ENCODE measurements around the gene ISG20L2. TPM values are rescaled to one million over a fixed set of nuclear protein-coding genes. Genes with fewer than 3 reads are reported as not detected.

The ISG20L2 gene
- total and polyA plus RNA-seq, 2 donors (not counting 1 experiment from before 2014, with no cell fraction given) = 5.8 to 23.6 TPM

DNA sequence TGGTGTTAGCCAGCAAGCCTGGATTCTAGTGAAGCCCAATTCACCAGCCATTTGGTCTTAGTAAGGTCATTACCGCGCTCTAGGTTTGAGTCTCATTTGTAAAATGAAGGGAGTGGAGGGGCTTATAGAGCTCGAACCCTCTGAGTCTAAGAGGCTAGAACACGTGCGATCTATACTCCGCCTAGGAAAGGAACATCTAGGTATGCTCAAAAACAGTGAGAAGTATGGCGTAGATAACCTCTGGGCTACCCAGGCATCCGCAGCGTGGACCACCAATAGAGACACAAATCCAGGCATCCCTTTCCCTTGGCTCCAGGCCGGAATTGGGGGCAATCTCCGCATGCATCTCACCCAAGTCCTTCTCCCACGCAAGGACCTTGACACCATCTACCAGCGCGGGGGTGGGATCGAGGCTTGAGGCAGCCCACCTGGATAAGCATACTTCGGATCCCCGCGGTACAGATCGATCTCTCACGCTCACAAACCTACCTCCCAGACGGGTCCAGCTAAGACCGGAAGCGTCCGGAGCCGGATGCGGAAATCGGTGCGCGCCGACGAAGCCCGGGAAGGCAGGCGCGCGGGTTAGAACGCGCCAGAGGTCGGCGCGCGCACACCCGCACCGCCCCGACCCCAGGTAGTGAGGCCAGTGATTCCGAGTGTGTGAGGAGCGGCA is 504 bp downstream of the ISG20L2 start, which contains the start of gene METTL25B:
Gene METTL25B (plus strand): TSS at position 544 of the 673 bp plus-strand sequence. CDS start 636 bp downstream, outside the sequence.
- H2AFZ ChIP-seq (ENCODE audit: low read length) = peak within 1 kb of the TSS; percentile 86
- H3K9ac ChIP-seq (ENCODE audit: insufficient read depth, low read length) = peak within 1 kb of the TSS; percentile 99
- peak within 1 kb of the TSS; percentile 100 for H3K27ac ChIP-seq (ENCODE audit: insufficient read depth, low read length)
- peaks cover 24% of the 10 kb centered on the region for H3K4me1 ChIP-seq (ENCODE audit: control insufficient read depth, extremely low read depth, insufficient read depth, low read length)
- H3K4me3 ChIP-seq (replicated peaks in 1 of 4; ENCODE audit: control extremely low read depth in 1 of 4, insufficient read depth in 1 of 4, low read depth in 3 of 4, low read length in 4 of 4) = peak within 1 kb of the TSS; percentile 84 to 100 (median 94)
- no peaks in the 10 kb centered on the region for H3K27me3 ChIP-seq (ENCODE audit: control insufficient read depth, insufficient read depth, low read length)
- peaks cover 57% of the 10 kb centered on the region for H3K79me2 ChIP-seq (ENCODE audit: control insufficient read depth, insufficient read depth, low read length)
- peak; percentile 77 to 78 for DNase-seq (ENCODE audit: low read depth in 2 of 2)
- peaks cover 12% of the 10 kb centered on the region for H3K36me3 ChIP-seq (ENCODE audit: control insufficient read depth, insufficient read depth, low read length)
- peak within 1 kb of the TSS; percentile 97 for H3K4me2 ChIP-seq (ENCODE audit: extremely low read depth, insufficient read depth, low read length)
- no peaks in the 10 kb centered on the region for H3K9me3 ChIP-seq (ENCODE audit: control insufficient read depth, insufficient read depth, low read depth, low read length)
- TF ChIP-seq EZH2 (IDR thresholded peaks at IDR 0.05; ENCODE audit: low read length, missing control alignments) = no peak
- TF ChIP-seq, protein P1, sequence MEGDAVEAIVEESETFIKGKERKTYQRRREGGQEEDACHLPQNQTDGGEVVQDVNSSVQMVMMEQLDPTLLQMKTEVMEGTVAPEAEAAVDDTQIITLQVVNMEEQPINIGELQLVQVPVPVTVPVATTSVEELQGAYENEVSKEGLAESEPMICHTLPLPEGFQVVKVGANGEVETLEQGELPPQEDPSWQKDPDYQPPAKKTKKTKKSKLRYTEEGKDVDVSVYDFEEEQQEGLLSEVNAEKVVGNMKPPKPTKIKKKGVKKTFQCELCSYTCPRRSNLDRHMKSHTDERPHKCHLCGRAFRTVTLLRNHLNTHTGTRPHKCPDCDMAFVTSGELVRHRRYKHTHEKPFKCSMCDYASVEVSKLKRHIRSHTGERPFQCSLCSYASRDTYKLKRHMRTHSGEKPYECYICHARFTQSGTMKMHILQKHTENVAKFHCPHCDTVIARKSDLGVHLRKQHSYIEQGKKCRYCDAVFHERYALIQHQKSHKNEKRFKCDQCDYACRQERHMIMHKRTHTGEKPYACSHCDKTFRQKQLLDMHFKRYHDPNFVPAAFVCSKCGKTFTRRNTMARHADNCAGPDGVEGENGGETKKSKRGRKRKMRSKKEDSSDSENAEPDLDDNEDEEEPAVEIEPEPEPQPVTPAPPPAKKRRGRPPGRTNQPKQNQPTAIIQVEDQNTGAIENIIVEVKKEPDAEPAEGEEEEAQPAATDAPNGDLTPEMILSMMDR (conservative IDR thresholded peaks at IDR 0.05 in 1 of 2, IDR thresholded peaks at IDR 0.05 in 1 of 2; ENCODE audit: low read depth in 1 of 2, low read length in 2 of 2) = no peak
- H4K20me1 ChIP-seq (ENCODE audit: control insufficient read depth, extremely low read depth, insufficient read depth, low read length) = no peaks in the 10 kb centered on the region

DNA sequence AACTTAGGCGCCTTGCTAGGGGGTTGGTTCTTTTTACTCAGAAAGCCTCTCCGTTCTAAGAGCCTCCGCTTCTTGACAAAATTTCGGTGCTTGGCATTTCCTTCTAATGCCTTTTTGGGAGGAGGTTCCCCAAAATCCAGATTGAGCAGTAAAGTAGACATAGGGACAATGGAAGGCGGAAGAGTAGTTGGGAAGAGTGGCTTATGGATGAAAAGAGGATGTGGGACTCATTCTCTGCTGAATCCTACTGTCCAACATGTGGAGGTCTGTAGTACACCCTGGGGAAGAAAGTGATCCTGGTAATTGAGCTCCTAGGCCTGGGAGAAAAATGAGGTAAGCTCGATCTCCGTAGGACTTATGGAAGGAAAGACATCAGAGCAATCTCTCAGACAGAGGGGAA is 1.1 kb downstream of the ISG20L2 start:
- H3K79me2 ChIP-seq (ENCODE audit: control insufficient read depth, insufficient read depth, low read length) = peaks cover 57% of the 10 kb centered on the region
- H3K4me1 ChIP-seq (ENCODE audit: control insufficient read depth, extremely low read depth, insufficient read depth, low read length) = peaks cover 24% of the 10 kb centered on the region
- peak overlapping the region; percentile 97 for H3K4me2 ChIP-seq (ENCODE audit: extremely low read depth, insufficient read depth, low read length)
- TF ChIP-seq EZH2 (IDR thresholded peaks at IDR 0.05; ENCODE audit: low read length, missing control alignments) = no peak
- TF ChIP-seq, protein P1 (conservative IDR thresholded peaks at IDR 0.05 in 1 of 2, IDR thresholded peaks at IDR 0.05 in 1 of 2; ENCODE audit: low read depth in 1 of 2, low read length in 2 of 2) = no peak
- H2AFZ ChIP-seq (ENCODE audit: low read length) = no peak overlapping the region
- H3K9ac ChIP-seq (ENCODE audit: insufficient read depth, low read length) = peak overlapping the region; percentile 99
- DNase-seq (ENCODE audit: low read depth in 2 of 2) = no peak
- no peaks in the 10 kb centered on the region for H4K20me1 ChIP-seq (ENCODE audit: control insufficient read depth, extremely low read depth, insufficient read depth, low read length)
- peak overlapping the region; percentile 100 for H3K27ac ChIP-seq (ENCODE audit: insufficient read depth, low read length)
- H3K9me3 ChIP-seq (ENCODE audit: control insufficient read depth, insufficient read depth, low read depth, low read length) = no peaks in the 10 kb centered on the region
- H3K27me3 ChIP-seq (ENCODE audit: control insufficient read depth, insufficient read depth, low read length) = no peaks in the 10 kb centered on the region
- H3K36me3 ChIP-seq (ENCODE audit: control insufficient read depth, insufficient read depth, low read length) = peaks cover 15% of the 10 kb centered on the region
- H3K4me3 ChIP-seq (replicated peaks in 1 of 4; ENCODE audit: control extremely low read depth in 1 of 4, insufficient read depth in 1 of 4, low read depth in 3 of 4, low read length in 4 of 4) = peak overlapping the region; percentile 84 to 100 (median 94)

DNA sequence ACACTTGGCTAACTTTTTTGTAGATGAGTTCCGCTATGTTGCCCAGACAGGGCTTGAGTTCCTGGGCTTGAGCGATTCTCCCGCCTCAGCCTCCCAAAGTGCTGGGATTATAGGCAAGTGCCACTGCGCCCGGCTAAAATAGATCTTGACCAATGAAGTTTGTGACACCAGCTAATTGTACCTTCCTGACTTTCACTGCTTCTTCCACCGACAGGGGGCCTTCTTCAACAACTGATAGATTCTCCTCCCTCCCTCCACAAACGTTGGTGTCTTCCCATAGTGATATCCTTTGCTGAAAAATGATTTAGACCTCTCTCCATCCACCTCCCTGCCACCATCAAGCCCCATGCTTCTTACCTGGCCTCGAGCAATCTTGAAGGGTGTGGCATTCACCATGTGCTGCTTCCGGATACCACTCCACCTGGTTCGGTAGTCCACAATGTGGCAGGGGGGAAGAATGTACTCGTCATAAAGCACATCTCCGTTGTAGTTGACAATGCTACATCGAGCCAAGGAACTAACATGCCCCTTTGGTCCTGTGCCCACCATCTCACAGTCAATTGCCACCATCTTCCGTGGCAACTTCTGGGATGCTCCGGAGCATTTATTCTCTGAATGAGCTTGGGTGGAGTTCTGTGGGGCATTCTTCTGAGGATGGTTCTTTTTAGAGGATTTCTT is 1.9 kb downstream of the ISG20L2 start:
- Histone ChIP-seq H4K20me1 (ENCODE audit: control insufficient read depth, extremely low read depth, insufficient read depth, low read length) (no peaks in the 10 kb centered on the region), H3K36me3 (ENCODE audit: control insufficient read depth, insufficient read depth, low read length) (peaks cover 15% of the 10 kb centered on the region)

More for the DNA sequence above, 1.9 kb downstream of the ISG20L2 start:
- TF ChIP-seq, protein P1 (conservative IDR thresholded peaks at IDR 0.05 in 1 of 2, IDR thresholded peaks at IDR 0.05 in 1 of 2; ENCODE audit: low read depth in 1 of 2, low read length in 2 of 2) = peak; percentile 63 to 66
- TF ChIP-seq EZH2 (IDR thresholded peaks at IDR 0.05; ENCODE audit: low read length, missing control alignments) = no peak
- Histone ChIP-seq H3K4me2 (ENCODE audit: extremely low read depth, insufficient read depth, low read length) (peak overlapping the region; percentile 97), H3K27ac (ENCODE audit: insufficient read depth, low read length) (no peak overlapping the region), H3K4me1 (ENCODE audit: control insufficient read depth, extremely low read depth, insufficient read depth, low read length) (peaks cover 24% of the 10 kb centered on the region), H3K79me2 (ENCODE audit: control insufficient read depth, insufficient read depth, low read length) (peaks cover 57% of the 10 kb centered on the region), H3K9ac (ENCODE audit: insufficient read depth, low read length) (no peak overlapping the region), H3K4me3 (replicated peaks in 1 of 4; ENCODE audit: control extremely low read depth in 1 of 4, insufficient read depth in 1 of 4, low read depth in 3 of 4, low read length in 4 of 4) (peak overlapping the region; percentile 29 to 95 (median 88)), H2AFZ (ENCODE audit: low read length) (no peak overlapping the region), H3K27me3 (ENCODE audit: control insufficient read depth, insufficient read depth, low read length) (no peaks in the 10 kb centered on the region), H3K9me3 (ENCODE audit: control insufficient read depth, insufficient read depth, low read depth, low read length) (no peaks in the 10 kb centered on the region)
- peak; percentile 53 to 70 for DNase-seq (ENCODE audit: low read depth in 2 of 2)

Data from fibroblast of lung (primary cell).